Renal cortical epithelial cell (primary cell): ENCODE results near the gene PARP15. TPM values are rescaled to one million over a fixed set of nuclear protein-coding genes. Genes with fewer than 3 reads are reported as not detected.
A peak's percentile ranks its signal among the peaks of the same experiment; 100 is the strongest.
"Not testable (repeated sequence)": the region's sequence is repeated elsewhere in the genome, so short reads cannot be mapped to it uniquely, and the experiment has no call there.

Source experiments
- DNase-seq: peaks from one replicate; pipeline ENCODE4 v3.0.0-alpha.2; 2011; ENCODE audit warnings: low read depth
- total RNA-seq: library from RNA; depleted of rRNA; stranded (reverse); fragments of >200 nt; gene quantifications from 2 replicates; pipeline ENCODE4 v1.2.3, GENCODE V29; 2014

The PARP15 gene
- 0.20 TPM in 1 of 2 replicates, not detected in the other for total RNA-seq

- no peak for DNase-seq
These were observed at the start of gene PARP15 for GRCh38 chr3:122577409-122578031. PARP15 (plus strand) TSS chr3:122577650; CDS start chr3:122577668, 18 bp downstream.

- DNase-seq, result no peak
These were observed 47.3 kb upstream of the PARP15 start for GRCh38 chr3:122530164-122530563.

DNA sequence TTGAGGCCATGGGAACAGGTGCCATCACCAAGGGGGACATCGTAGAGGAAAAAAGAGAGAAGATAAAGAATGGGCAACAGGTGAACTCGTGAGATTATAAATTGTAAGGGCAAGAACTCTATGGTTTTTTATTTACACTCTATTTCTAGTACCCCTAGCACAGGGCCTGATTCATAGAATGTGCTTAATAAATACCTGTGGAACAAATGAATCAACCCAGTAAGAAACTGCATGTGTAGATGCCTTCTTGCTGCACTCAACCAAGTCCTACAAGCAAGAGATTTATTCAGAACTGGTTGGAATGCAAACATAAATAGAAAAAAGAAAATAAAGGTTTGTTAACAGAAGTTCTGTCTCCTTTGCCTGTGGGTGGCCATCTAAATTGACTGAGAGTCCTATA, 44.0 kb upstream of the PARP15 start:
- no peak for DNase-seq

GRCh38 chr3:122533931-122534334, 43.5 kb upstream of the PARP15 start:
- DNase-seq, result peak; percentile 95

- DNase-seq, result no peak
These were observed 41.4 kb upstream of the PARP15 start for GRCh38 chr3:122535964-122536631.

- DNase-seq, result no peak
These were observed 40.8 kb upstream of the PARP15 start for GRCh38 chr3:122536632-122537001.

GRCh38 chr3:122538956-122539490, 38.4 kb upstream of the PARP15 start:
- DNase-seq, result no peak

DNA sequence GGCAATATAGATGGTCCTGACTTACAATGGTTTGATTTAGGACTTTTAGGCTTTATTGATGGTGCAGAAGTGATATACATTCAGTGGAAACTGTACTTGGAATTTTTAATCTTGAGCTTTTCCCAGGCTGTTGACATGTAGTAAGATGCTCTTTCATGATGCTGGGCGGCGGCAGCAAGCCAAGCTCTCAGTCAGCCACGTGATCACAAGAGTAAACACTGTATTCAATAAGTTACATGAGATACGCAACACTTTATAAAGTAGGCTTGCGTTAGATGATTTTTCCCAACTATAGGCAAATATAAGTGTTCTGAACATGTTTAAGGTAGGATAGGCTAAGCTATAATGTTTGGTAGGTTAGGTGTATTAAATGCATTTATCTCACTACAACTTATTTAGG, 31.3 kb upstream of the PARP15 start:
- DNase-seq, result no peak

DNA sequence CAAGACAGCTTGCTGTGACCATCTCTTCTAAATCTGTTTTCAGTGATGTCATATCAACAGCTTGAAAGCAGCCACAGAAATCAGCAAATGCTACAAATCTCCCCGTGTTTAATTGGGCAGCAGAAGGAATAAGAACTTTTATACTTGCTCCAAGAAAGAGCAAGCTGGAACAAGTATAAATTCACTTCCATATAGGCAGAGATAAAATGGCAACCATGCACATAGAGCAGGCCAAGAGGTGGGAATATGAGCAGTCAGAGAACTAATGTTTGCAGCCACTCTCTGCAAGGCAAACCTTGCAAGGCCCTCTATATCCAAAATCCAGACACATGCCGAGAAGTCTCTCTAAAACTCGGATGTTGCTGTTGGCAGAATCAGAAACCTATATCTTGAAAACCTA, 29.4 kb upstream of the PARP15 start:
- DNase-seq, result no peak

DNA sequence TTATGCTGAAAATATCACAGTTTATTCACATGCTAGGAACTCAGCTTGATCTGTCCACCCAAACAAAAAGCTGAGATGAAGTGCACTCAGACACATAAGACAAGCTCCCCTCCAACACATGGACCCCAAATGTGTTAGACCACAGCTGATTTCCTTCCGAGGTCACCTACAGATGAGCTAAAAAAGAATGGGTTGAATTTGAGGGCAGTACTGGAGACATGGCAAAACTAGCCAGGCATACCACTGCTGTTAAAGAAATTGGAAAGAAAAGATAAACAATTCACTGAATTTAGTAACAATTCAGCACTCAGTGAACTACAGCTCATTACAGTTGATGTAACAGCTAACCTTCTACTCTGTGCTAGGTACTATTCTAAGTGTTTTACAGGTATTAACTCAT, 28.8 kb upstream of the PARP15 start:
- DNase-seq, result no peak

DNA sequence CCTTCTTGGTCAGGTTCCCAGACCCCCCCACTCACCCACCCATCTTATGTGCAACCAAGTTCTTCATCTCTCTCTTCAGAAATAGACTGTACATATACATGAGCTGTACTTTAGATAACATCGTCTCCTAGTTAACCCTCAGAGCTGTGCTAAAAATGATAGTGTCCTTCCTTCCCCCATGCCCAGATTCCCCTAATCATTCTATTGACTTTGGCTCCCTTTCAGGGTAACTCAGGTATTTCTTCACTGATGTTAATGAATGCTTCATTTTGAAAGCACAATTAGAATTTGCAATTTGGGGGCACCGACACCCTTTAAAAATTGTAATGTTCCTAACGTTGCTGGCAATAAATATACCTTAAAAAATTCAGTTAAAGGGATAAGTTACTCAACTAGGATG, 24.3 kb upstream of the PARP15 start:
- DNase-seq, result no peak

GRCh38 chr3:122555275-122556071, 22.0 kb upstream of the PARP15 start:
- DNase-seq, result peak; percentile 17

- DNase-seq, result no peak
These were observed 20.1 kb upstream of the PARP15 start for GRCh38 chr3:122557356-122557755.

DNA sequence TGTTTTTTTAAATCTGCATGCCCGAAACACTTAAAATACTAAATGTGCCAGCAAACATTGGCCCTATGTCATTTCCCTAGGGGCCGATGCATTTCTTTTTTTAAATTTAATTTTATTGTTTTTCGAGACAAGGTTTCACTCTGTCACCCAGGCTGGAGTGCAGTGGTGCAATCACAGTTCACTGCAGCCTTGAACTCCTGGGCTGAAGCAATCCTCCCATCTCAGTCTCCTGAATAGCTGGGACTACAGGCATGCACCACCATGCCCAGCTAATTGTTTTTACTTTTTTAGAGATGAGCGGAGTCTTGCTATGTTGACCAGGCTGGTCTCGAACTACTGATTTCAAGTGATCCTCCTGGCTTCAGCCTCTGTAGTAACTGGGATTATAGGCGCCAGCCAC, 18.8 kb upstream of the PARP15 start:
- no peak for DNase-seq

DNA sequence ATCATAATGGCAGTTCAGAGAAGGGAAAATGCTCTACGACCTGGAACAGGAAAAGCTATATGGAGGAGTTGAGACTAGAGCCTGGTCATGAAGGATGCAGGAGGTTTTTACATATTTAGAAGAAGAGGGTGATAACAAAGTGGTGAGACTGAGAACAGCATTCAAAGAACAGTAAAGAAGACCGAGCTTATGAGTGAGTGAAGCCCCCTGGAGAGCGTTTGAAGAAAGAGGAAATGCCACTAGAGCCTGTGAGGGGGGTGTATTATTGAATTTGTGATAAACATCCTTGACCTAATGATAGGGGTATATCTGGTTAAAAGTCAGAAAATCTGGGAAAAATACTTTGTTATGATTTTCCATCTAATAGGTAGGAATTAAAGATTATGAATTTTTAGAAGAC, 17.5 kb upstream of the PARP15 start:
- no peak for DNase-seq

DNA sequence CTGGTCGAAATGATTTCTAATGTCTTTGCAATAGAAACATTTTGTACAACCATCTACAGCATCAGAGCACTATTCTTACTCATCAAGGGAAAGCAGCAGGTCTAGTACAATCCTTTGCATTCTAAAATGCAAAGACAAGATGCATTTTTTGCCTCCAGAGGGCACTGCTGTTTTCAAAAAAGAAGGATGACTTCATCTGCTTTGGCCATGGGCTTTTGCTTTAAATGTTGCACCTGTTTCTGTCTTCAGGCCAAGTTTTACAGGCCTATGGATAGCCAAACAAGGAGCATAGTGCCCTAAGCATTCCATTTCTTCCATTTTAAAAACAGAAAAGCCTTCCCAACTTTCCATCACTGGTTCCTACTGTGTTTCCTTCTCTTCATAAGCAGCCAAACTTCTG, 16.8 kb upstream of the PARP15 start:
- DNase-seq, result peak; percentile 70

DNA sequence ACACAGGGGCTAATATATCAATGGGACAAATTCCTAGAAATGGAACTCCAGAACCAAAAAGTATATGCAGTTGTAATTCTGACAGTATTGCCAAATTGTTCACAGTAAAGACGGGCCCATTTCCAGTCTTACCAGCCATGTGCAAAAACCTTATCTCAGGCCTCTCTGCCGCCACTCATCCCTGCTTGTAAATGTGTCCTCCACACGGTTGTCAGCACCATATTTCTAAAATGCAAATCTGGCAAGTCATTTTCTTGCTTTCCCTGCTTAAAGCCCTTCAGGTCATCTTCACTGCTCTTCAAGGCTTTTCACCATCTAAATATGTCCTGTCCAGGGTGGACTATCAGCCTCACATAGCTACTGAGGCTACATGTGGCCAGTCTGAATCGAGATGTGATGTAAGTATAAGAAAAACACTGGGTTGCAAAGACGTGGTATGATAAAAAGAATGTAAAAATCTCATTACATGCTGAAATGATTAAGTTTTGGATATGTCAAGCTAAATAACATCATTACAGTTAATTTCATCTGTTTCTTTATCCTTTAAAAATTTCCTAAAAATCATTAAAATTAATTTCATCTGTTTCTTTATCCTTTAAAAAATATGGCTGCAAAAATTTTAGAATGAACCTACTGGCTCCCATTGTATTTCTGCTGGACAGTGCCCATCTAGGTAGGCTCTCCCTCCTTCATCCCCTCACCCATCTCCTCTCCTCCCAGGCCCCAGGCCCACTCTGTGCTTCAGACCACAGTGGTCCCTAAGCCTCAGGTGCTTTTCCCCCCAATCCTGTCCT, 14.3 kb upstream of the PARP15 start:
- DNase-seq, result no peak

GRCh38 chr3:122563717-122564025, 13.8 kb upstream of the PARP15 start:
- DNase-seq, result peak; percentile 16

DNA sequence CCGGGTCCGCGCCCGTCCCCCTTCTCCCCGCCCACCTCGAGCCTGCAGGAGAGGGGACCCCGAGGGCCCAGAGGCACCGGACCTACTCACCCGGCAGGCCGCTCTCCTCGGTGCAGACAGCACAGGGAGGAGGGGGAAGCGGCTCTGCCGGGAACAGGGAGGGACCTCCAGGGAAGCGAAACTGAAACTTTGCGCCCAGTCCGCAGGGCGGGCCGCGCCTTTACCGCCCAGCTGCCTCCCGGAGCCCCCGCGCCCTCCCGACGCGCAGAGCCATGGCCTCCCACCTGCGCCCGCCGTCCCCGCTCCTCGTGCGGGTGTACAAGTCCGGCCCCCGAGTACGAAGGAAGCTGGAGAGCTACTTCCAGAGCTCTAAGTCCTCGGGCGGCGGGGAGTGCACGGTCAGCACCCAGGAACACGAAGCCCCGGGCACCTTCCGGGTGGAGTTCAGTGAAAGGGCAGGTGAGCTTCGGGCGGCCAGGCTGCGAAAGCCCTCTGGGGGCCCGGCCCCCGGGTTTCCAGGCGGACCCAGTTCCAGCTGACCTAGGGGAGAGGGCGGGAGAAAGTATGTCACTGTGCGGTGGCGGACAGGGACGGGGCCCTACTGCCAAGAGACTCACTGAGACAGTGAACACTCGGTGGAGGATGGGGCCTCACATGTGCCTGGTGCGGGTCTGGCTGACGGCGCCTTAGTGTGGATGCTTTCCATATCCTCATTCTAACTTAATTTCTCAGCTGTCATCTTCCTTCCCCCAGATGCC, 13.1 kb upstream of the PARP15 start, which contains the start of the genes DTX3L and PARP9:
TSS of gene DTX3L (plus strand) at position 184 of the 758 bp plus-strand sequence. CDS start at position 273, 89 bp downstream.
TSS of gene PARP9 (minus strand) at position 146 of the 758 bp plus-strand sequence. CDS start 4,680 bp downstream, outside the sequence.
- peak; percentile 56 for DNase-seq

GRCh38 chr3:122568131-122568530, 9.3 kb upstream of the PARP15 start:
- DNase-seq, result not testable (repeated sequence)

DNA sequence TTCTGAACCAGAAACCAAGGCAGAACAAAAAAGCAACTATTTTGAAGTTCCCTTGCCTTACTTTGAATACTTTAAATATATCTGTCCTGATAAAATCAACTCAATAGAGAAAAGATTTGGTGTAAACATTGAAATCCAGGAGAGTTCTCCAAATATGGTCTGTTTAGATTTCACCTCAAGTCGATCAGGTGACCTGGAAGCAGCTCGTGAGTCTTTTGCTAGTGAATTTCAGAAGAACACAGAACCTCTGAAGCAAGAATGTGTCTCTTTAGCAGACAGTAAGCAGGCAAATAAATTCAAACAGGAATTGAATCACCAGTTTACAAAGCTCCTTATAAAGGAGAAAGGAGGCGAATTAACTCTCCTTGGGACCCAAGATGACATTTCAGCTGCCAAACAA, 8.7 kb upstream of the PARP15 start:
- no peak for DNase-seq
